ENCODE measurements around the gene ANKRD12.

- TF ChIP-seq CTCF (IDR thresholded peaks at IDR 0.05) (no peak), POLR2A (IDR thresholded peaks at IDR 0.05) (no peak)
These were observed 107.8 kb downstream of the ANKRD12 start for GRCh38 chr18:9244376-9244775.

Data from heart left ventricle (tissue), 13 donors.